GM19467 (cell line): Measurements from ENCODE around the gene MYOCD.

ENCODE experiments used
- ATAC-seq: cut with Tn5 transposase; IDR thresholded peaks from one replicate; pipeline ENCODE4 v1.9.1; 2021; ENCODE audit warnings: mild to moderate bottlenecking, moderate library complexity; ENCODE audit not compliant: unreplicated experiment

MYOCD gene

DNA sequence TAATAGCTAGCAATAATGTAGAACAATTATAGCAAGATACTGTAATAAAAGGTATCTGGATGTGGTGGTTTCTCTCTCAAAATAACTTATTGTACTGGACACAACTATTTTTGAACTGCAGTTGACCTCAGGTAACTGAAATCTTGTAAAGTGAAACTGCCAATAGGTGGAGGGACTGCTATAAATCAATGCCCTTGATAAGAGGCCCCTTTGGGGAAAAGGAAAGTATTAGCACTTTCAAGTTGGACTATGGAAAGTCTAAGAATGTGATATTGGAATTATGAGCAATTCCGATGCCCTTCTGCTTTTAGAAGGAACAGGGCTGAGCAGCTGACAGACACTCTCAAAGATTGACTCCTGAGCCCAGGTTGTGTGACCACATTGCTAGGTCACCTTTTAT lies 79.1 kb downstream of the MYOCD start:
- ATAC-seq: no peak

DNA sequence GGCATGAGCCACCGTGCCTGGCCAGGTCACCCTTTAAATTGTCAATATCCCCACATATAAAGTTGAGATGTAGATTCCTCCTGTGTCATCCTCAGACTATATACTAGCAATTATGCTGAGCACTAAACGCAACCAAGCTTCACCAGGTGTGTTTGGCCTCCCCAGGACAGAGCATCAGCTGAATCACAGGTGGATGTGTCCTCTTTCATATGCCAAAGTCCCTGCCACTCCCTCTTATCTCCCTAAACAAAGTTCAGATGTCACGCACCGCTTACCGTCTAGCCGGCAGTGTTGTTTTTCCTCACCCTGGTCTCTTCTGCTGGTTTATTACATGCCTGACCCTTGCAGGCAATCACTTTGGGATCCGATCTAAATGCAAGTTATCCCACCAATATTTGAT lies 79.8 kb downstream of the MYOCD start:
- ATAC-seq: no peak

DNA sequence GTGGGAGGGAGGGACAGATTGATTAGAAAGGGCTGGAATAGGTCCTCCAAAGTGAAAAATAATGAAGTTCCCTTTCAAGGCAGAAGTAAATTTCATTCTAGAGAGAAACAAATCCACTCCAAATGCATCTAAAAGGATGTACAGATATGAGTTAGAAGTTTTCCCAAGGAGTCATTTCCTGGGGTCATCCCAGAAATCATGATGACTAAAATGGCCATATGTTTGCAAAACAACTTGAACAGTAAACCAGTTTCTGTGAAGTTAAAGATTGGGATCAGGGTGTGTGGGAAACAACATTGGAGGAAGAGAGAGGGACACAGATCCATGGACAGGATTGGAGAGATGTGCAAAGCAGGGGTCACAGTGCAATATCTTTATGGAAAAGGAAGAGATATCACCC lies 91.1 kb downstream of the MYOCD start:
- no peak for ATAC-seq

DNA sequence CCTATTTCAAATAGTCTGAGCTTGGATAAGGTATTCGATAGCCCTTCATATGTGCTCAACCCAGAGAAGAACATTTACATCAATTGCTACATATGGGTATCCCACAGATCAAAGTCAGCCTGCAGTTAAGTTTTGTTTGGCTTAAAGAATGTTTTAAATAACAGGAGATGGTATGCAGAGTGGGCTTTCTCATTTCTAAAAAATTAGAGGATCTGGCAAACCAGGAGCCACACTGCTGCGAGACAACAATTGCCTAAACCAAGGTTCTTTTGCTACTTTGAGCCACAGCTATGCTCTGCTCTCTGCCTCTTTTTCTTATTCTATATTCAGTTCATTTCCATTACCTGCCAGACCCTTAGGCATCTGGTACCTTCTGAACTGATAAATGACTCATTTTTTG lies 93.4 kb downstream of the MYOCD start:
- ATAC-seq: no peak

DNA sequence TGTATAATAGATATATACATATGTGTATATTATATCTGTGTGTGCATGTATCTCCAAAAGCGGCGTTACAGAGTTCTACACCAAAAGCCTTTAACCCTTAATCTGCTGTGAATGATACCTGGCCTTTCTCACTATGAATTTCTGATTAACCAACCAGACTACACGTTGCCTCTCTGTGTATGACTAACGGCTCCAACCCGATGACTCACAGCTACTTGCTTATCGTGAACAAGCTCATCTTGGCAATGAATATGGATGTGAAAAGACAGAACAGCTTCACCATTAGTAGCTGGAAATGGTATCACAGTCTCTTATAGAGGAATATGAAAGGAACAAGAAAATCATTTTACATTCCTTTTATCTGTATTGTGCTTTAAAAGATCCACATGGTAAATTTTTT lies 99.9 kb downstream of the MYOCD start:
- ATAC-seq: no peak

DNA sequence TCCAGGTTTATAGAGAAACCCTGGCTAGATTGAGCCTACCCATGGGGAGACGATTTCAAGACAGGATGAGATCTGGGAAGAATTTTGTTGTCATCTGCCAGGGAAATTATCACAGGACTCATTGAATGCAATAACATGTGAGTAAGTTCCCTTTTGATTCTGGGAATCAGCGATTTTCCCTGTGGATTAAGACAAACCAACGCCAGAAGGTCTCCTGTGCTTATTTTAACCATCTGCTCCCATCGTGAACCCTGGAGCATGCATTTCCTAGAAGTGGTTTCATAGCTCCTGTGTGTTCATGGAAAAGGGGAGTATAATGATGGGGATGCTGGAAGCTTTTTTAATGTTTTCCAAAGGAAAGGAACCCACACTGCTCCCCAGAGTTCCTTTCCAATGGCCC lies 102.6 kb downstream of the MYOCD start:
- ATAC-seq: no peak

DNA sequence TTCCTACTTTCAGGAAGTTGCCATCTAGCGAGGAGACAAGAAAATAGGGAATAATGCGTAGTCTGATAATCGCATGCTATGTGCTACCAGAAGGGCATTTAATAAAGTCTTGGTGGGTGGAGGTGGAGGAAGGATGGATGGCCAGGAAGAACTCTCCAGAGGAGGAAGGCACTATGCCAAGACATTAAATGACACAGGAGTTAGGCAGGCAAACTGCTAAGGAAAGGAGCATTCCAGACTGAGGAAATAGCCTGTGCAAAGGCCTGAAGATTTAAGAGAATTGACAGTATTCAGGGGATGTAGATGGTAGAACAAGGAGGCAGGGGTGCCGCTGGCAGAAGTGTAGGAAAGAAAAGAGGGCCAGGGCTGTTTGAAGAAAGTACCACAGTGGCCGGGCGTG lies 104.3 kb downstream of the MYOCD start:
- ATAC-seq: no peak

DNA sequence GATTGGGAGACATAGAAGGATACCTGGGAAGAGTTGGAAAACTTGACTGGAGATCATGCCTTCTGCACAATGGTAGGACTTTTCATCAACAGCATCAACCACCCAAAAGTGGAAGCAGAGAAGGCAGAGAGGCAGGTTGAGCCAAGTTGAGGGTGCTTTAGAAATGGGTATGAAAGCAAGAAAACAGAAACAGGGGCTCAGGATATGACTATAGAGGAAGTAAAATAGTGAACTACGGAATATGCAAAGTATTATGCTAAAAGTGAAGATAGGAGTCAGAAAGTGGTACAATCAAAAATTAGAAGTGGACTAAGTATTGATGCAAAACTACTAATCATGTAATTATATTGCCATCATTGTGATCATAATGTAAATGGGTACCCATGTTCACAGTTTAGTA lies 107.5 kb downstream of the MYOCD start:
- ATAC-seq: no peak

DNA sequence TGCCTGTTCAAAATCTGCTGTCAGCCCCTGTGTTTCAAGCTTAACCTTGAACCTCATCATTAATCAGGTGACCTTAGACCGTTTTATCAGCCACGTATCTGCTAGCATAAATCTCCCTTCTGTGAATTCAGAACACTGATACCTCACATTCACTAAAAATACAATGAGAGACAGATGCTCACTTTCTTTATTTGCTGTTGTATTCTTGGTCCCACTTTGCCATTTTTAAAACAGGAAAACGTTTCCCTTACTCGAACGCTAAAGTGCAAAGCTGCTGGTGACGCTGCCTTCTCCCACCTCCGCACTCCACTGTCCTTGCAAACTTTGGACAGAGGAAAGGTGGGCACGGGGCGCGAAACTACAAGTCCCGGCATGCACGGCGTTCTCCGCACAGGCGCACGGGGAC lies 123.4 kb downstream of the MYOCD start:
- peak; percentile 93 for ATAC-seq

DNA sequence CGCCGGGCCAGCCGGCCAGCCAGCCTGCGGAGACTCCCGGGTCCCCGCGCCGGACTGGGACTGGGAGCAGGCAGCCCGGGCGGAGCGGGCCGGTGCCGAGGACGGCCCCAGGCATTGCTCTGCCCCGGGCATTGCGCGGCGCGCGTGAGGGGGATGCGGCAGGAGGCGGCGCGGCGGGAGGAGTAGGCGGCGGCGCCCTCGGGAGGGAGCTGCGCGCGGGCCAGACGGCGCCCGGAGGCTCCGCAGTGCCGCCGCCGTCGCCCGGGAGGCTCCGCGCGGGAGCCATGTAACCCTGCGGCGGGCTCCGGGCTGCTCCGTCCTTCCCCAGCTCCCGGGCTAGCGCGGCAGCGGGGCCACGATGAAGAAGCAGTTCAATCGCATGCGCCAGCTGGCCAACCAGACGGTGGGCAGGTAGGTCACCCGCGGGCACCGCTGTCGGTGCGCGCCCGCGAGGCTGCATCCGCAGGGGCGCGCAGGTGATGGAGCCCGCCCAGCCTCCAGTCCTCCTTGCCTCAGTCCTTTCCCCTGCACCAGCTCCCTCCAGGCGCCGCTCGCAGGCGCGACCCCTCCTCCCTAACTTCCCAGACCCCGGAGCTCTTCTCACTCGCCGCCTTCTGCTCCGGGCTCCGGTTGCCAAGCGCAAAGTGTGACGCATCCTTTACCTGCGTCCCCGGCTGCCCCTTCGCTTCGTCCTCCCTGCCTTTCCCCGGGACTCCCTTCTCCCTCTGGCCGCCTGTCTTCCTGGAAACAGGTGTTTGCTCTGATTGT lies 124.0 kb downstream of the MYOCD start, which contains the start of gene ARHGAP44:
Gene ARHGAP44 (plus strand): TSS at position 18 of the 768 bp plus-strand sequence. CDS start 341 bp downstream, at position 359.
- ATAC-seq: peak; percentile 69

DNA sequence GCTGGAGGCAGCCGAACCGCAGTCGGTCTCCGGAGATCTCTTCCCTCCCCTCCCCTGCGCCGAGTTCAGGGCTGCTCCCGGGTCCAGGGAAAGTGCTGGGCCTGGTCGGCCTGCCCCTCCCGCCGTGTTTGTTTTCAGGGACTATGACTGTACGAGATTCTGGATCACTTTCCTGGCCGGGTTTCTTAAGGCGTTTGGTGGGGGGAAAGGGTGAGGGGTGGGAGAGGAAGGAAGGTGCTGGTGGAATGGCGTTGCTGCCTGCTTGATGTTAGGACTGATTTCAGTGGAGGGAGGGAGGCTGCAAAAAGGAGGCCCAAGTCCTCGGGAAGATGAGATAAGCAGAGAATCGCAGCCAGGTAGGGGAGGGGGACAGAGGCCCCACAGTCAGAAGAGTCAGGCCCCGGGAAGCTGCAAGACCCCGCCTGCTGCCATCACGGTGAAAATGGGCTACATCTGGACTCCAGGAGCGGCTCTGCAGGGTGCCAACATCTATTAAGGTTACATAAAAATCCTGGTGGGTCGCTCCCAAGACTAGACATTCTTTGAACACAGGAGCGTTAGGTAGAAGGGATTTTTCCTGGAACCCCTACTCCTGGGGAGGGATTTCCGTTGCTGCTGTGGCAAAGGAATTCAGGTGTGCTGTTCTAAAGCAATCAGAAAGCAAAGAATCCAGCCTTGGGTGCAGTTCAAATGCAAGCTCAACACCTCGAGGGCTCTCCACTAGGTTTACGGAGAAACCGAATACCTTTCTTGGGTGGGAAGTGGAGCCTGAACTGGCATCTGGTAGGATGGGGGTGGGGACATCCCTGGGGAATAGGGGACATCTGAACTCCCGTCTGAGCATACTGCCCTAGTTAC lies 124.8 kb downstream of the MYOCD start:
- no peak for ATAC-seq

DNA sequence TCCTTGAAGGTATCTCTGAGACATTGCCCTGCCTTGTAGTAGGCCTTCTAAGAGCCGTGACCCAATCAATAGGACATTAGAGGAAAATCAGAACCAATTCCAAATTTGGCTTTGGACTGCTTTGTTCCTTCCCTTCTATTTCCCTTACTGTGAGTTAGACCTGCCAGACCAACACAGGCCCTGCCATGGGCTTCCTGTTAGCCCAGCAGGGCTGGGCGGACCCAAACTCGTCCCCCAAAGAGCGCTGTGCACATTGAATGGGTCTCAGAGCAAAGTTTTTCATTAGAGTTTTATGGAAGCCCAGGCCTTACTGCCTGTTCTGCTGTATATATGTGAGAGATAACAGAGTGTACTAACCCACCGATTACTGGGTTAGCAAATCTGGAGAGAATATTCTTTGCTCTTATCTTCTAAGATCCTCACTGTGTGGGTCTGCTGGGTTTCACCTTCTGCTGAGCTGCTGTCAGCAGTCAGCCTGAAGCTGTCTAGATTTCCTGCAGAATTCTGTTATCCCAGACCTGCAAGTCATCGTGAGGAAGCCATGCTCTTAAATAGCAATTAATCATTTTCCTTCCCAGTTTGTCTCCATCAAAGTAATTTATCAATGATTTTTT lies 129.3 kb downstream of the MYOCD start:
- ATAC-seq: no peak

DNA sequence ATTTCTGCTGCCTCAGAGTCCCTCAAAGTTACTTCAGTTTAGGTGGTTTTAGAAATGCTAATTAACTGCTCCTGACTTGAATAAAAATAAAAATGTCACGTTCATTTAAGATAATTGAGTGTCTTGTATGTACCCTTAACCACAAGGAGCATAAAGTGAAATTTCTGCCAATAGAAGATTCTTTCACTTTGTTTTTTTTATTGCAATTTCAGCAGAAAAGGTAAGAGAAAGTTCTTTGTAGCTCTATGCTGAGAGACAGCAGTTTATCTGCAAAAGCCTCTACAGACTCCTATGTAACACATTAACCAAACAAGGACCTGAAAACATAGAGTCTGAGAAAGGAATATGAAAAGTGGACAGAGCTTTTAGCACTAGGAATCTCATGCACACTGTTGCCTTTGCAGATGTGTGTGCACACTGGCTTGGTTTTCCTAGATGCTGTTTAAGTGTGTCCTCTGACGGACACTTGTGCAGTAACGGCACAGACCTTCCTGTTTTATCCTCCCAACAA lies 135.2 kb downstream of the MYOCD start:
- ATAC-seq: no peak

DNA sequence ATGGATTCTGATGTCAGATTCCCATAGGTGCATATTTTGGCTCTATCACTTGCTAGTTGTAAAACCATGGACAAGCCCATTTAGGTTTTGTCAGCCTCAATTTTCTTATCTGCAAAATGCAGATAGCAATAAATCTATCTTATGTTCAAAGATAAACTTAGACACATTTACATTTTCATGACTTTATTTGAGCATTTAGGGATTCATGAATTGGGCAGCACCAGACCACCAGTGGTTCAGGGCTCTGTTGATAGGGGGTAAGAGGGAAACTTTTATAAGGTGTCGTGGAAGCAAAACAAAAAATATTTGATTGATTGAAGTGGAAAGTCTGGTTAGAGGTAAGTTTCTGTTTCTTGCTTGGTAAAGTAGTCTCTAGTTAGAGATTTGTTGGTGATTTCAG lies 140.9 kb downstream of the MYOCD start:
- no peak for ATAC-seq

DNA sequence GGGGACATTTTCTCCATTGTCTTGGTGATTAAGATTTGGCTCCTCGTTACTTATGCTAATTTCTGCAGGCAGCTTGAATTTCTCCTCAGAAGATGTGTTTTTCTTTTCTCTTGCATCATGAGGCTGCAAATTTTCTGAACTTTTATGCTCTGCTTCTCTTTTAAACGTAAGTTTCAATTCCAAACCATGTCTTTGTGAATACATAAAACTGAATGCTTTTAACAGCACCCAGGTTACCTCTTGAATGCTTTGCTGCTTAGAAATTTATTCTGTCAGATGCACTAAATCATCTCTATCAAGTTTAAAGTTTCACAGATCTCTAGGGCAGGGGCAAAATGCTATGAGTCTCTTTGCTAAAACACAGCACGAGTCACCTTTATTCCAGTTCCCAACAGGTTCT lies 143.0 kb downstream of the MYOCD start:
- no peak for ATAC-seq

DNA sequence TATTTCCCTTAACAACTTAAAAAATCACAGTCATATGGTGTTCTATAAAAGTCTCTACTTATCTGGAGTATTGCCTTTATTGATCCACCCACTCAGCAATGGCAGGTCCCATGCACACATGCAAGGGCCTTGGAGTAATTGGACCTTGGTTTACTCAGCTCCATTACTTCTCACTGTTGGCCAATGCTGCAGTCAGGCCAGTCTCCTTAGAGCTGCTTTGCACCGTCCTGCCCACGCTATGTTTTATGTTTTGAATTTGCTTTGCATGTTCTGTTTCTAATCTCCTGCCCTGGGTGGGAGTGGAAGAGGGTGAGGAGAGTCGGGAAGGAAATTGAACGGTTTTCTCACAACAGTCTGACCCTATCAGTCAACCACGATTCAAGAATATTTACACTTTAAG lies 147.2 kb downstream of the MYOCD start:
- ATAC-seq: no peak

DNA sequence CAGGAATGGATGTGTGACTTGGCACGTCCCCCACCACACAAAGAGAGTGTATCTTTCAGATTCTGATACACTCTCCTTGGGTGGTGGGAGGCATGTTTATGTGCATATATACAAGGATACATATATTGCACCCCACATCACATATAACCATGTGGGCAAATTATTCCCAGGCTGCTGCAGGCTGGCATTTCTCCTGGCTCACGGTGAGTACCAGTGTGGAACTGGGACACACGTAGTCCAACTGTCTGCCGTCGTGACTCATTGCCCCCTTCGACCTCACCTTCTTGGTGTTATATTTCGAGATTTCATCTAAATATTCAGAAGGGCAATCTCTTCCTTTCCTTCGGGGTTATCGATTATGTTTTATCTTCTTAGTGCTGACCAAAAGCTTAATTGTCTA lies 148.0 kb downstream of the MYOCD start:
- no peak for ATAC-seq

DNA sequence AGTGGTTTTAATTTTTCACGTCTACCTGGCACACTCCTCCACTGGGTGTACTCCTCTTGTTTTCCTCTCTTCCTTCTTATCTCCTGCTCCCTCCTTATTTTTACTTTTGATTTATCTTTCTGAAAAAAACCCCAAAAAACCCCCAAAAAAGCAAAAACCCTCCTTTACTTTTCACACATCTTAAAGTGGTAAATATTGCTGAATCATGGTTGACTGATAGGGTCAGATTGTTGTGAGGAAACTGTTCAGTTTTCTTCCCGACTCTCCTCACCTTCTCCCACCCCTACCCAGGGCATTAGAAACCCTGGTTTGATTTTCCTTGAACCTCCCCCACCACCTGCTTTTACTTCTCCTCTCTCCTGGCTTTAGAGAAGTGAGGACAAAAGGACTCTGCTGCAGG lies 149.0 kb downstream of the MYOCD start:
- no peak for ATAC-seq

DNA sequence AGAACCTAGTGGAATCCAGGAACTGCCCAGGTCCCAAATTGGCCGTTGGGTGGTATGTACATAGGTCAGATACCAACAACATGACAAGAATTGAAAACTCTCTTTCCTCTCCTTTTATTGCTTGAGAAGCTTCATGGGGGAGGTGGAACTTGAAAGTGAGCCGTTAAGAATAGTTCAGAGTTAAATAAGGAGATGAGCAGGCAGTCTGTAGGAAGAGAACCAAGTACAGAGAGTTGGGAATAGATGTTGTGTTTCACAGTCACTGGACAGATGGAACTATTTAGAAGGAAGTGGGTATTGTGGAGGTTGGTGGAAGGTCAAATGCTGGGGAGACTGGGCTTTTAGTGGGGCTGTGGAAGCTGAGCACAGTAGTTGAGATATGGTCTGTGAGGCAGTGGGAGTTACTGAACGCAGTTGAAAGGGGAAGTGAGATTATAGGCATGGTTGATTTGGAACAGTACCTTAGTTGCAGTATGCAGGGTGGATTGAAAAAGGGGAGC lies 150.0 kb downstream of the MYOCD start:
- ATAC-seq: peak; percentile 99
